HT-29 (cell line): ENCODE results near the gene MIER2. TPM values are rescaled to one million over a fixed set of nuclear protein-coding genes. Genes with fewer than 3 reads are reported as not detected.
"Not testable (repeated sequence)": the region's sequence is repeated elsewhere in the genome, so short reads cannot be mapped to it uniquely, and the experiment has no call there.

Experiments
- DNase-seq: peaks from one replicate; pipeline ENCODE4 v3.0.0-alpha.2; 2015; ENCODE audit warnings: low spot score
- total RNA-seq: library from RNA; depleted of rRNA; stranded (reverse); fragments of >200 nt; shearing (Covaris generic); gene quantifications from 2 replicates; pipeline ENCODE4 v1.2.3, GENCODE V29; 2014

Gene MIER2
- total RNA-seq, 1 experiment from 2014 or later = 29.8 TPM

GRCh38 chr19:287381-287871 is 57.2 kb downstream of the MIER2 start:
- DNase-seq = no peak

DNA sequence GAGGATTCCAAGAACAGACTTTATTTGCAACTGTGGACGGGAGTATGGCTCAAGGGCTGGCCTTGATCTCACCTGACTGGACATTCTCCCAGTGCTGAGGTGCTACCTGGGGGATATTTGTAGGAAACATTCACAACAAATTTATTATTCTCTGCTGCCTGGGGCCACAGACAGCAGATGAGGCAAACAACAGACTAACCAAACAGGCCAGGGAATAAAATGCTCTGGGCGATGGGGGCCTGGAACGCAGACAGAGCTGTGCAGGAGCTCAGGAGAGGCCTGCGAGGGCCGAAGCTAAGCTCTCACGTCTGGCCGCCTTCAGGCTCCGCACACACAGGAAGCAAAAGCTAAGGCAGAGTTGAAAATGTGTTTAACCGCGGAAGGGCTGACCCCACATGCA is 61.2 kb downstream of the MIER2 start:
- DNase-seq = no peak

DNA sequence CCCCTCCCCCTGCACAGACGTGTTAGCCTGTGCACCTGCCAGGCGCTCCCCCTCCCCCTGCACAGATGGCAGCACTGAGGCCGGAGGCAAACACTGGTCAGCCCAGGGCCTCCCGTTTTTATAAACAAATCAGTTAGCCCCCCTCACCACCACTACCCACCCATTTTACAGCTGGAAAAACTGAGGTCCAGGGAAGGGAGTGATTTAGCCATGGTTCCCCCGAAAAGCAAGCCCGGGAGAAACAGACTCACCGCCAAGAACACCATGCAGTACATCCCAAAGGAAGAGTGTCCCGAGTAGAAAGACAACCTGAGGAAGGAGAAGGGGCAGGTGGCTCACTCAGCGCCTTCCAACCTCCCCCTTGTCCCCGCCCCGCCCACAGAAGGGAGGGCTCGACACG is 62.1 kb downstream of the MIER2 start:
- DNase-seq = no peak

DNA sequence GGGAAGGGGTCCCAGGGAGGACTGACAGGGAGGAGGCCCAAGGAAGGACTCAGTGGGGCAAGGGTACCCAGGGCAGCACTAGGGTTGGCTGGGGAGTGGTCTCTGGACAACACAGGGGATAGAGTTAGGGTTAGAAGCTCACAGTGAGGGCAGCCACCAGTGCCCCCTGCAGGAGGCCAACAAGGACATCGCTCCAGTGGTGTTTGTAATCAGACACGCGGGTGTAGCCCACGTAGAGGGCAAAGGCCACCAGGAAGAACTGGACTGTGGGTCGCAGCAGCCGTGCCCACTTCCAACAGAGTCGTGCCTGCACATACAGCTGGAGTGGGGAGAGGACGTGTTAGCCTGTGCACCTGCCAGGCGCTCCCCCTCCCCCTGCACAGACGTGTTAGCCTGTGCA is 62.6 kb downstream of the MIER2 start:
- DNase-seq = no peak

DNA sequence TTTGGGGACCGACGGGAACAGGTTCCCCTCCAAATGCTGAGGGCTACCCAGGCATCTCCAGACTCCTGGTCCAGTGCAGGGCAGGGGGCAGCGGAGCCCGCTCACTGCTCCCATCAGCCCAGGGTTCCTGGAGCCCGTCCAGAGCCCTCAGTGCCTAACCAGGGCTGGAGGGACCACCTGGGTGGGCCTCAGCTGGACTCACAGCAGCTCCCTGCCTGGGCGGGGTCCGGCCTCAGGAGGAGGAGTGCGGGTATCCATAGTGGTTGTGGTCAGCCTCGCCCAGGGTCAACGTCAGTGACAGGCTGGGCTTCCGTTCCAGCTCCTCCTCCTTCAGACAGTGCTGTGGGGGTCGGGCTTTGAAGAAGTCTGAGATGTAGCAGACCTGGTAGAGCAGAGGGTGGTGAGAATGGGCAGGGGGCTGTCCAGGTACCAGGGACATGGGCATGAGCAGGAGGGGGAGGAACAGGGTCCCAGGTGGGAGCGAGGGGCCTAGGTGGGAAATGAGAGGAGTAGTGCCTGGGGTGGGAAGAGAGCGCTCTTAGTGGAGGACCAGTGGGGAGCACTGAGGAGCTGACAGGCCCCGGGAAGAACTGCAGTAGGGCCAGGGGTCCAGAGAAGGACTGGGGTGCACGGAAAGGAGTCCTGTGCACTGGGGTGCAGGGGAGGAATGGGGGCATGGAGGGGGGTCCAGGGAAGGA is 63.3 kb downstream of the MIER2 start:
- DNase-seq = no peak

GRCh38 chr19:280541-281009 is 64.0 kb downstream of the MIER2 start:
- DNase-seq = no peak

- no peak for DNase-seq
These were observed 64.9 kb downstream of the MIER2 start for GRCh38 chr19:279656-280055.

- no peak for DNase-seq
These were observed 65.4 kb downstream of the MIER2 start for GRCh38 chr19:279231-279630.

- no peak for DNase-seq
These were observed 66.9 kb downstream of the MIER2 start for GRCh38 chr19:277581-278165.

GRCh38 chr19:277131-277530 is 67.5 kb downstream of the MIER2 start:
- no peak for DNase-seq

- DNase-seq = no peak
These were observed 68.5 kb downstream of the MIER2 start for GRCh38 chr19:275958-276646.

GRCh38 chr19:275000-275399 is 69.6 kb downstream of the MIER2 start:
- no peak for DNase-seq

DNA sequence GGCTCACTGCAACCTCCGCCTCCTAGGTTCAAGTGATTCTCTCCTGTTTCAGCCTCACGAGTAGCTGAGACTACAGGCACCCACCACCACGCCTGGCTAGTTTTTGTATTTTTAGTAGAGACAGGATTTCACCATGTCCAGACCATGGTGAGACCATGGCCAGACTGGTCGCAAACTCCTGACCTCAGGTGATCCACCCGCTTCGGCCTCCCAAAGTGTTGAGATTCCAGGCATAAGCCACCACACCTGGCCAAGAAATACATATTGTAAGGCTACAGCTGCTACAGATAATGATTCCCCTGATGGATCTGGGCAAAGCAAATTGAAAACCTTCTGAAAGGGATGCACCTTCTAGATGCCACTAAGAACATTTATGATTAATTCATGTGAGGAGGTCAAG is 71.2 kb downstream of the MIER2 start:
- DNase-seq = no peak

GRCh38 chr19:271856-272255 is 72.7 kb downstream of the MIER2 start:
- DNase-seq = no peak

- not testable (repeated sequence) for DNase-seq
These were observed 73.8 kb downstream of the MIER2 start for GRCh38 chr19:270766-271318.

- DNase-seq = no peak
These were observed 75.4 kb downstream of the MIER2 start for GRCh38 chr19:269241-269640.

- DNase-seq = no peak
These were observed 82.5 kb downstream of the MIER2 start for GRCh38 chr19:262125-262524.

GRCh38 chr19:256804-257203 is 87.8 kb downstream of the MIER2 start:
- not testable (repeated sequence) for DNase-seq
